Endodermal cell (in vitro differentiated cells): Measurements from ENCODE around the gene FASN. TPM values are rescaled to one million over a fixed set of nuclear protein-coding genes. Genes with fewer than 3 reads are reported as not detected.

Experiments
- DNase-seq: peaks from one replicate; pipeline ENCODE4 v3.0.0-alpha.2; 2017
- H3K27ac ChIP-seq: 2 replicates; pipeline ENCODE4 v1.5.1; 2013; ENCODE audit warnings: mild to moderate bottlenecking, low read depth, low read length, moderate library complexity
- H3K27me3 ChIP-seq: 2 replicates; pipeline ENCODE4 v1.6.1; 2013; ENCODE audit warnings: mild to moderate bottlenecking, low read length, moderate library complexity; ENCODE audit not compliant: insufficient read depth, control insufficient read depth, poor library complexity, severe bottlenecking
- H3K36me3 ChIP-seq: 2 replicates; pipeline ENCODE4 v1.7.0; 2013; ENCODE audit warnings: mild to moderate bottlenecking, low read length, moderate library complexity; ENCODE audit not compliant: control insufficient read depth, insufficient read depth
- H3K4me1 ChIP-seq: one replicate; pipeline ENCODE4 v1.7.0; 2013; ENCODE audit warnings: low read length; ENCODE audit not compliant: control insufficient read depth, insufficient read depth
- H3K4me3 ChIP-seq: 2 replicates; pipeline ENCODE4 v1.5.1; 2013; ENCODE audit warnings: mild to moderate bottlenecking, low read length, moderate library complexity
- H3K9ac ChIP-seq: 2 replicates; pipeline ENCODE4 v1.6.1; 2013; ENCODE audit warnings: mild to moderate bottlenecking, low read length, moderate library complexity; ENCODE audit not compliant: poor library complexity, severe bottlenecking; ENCODE audit errors: extremely low read depth
- H3K9me3 ChIP-seq: 2 replicates; pipeline ENCODE4 v1.6.1; 2013; ENCODE audit warnings: mild to moderate bottlenecking, low read length, moderate library complexity; ENCODE audit not compliant: control insufficient read depth
- H3K27ac Mint-ChIP-seq: 2 replicates; pipeline ENCODE4 v1.8.0; 2020; ENCODE audit warnings: mixed read lengths
- H3K27me3 Mint-ChIP-seq: 2 replicates; pipeline ENCODE4 v1.8.0; 2021; ENCODE audit warnings: mild to moderate bottlenecking, mixed read lengths; ENCODE audit not compliant: insufficient read depth
- H3K36me3 Mint-ChIP-seq: 2 replicates; pipeline ENCODE4 v1.8.0; 2020; ENCODE audit warnings: low read depth, mixed read lengths
- H3K4me1 Mint-ChIP-seq: 2 replicates; pipeline ENCODE4 v1.8.0; 2020; ENCODE audit warnings: mixed read lengths
- H3K4me3 Mint-ChIP-seq: 2 replicates; pipeline ENCODE4 v1.8.0; 2020; ENCODE audit warnings: mild to moderate bottlenecking, moderate library complexity, mixed read lengths
- H3K9me3 Mint-ChIP-seq: 2 replicates; pipeline ENCODE4 v1.8.0; 2020; ENCODE audit warnings: mild to moderate bottlenecking, mixed read lengths
- WGBS, 2 experiments: methylation state at CpG; one replicate each; pipeline versions ENCODE4 v1.1.5 to v1.1.7; 2013; ENCODE audit warnings: missing lambda C conversion rate in 2 of 2, mixed read lengths in 1 of 2; ENCODE audit not compliant: insufficient coverage in 1 of 2, insufficient read length in 1 of 2; 5-methylcytosine and 5-hydroxymethylcytosine counted together
- total RNA-seq, 2 donors: library from RNA; stranded (reverse); fragmentation: NEBNext Ultra II Directional in 1 of 2; extraction: Animal tissue kit (Norgen Biotek cat#: 25700) in 1 of 2; gene quantifications; 2 replicates in 1 of 2; 3 replicates in 1 of 2; pipeline ENCODE4 v1.2.1, GENCODE V29; 2021
- TF ChIP-seq, protein P1 (sequence below): fragments of 200-600 bp; sonication (generic); conservative IDR thresholded peaks from 2 replicates; pipeline ENCODE4 v1.5.0; 2021; ENCODE audit warnings: antibody characterized with exemption, mild to moderate bottlenecking

The FASN gene
- total RNA-seq, 2 donors from 2014 or later: 371 to 498 TPM

DNA sequence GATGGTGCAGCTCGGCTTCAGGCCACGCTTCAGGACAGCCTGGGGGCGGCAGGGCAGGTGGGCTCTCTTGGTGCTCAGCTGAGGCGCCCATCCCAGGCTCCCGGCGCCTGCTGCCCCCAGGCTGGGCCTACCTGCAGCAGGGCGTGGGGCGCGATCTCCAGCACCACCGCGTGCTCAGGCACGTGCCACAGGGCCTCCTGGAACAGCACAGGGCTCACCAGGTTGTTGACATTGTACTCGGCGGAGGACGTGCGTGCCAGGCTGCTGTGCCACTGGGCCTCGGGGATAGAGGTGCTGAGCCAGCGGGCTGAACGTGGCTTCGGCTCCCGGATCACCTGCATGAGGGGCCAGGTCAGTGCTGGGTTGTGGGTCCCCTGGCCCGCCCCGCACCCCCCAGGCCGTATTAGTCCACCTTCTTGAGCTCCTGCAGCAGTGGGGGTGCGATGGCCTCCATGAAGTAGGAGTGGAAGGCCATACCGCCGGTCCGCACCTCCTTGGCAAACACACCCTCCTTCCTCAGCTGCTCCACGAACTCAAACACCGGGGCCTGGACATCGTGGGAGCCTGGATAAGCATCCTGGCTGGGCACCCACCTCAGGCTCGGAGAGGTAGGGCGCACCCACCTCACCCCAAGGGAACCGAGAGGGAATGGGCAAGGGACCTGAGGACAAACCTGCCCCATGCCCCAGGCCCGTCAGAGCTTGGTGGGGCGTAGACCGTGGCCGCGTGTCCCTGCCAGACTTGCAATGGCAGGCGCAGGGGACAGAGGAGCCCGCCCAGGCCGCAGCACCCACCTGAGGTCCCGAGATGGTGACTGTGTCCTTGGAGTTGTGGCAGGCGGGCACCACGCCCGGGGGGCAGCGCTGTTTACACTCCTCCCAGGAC is 9.0 kb downstream of the FASN start:
- peaks cover 30% of the 10 kb centered on the region for H3K36me3 Mint-ChIP-seq
- H3K9ac ChIP-seq: no peak overlapping the region
- H3K27ac Mint-ChIP-seq: no peak overlapping the region
- 95 to 96% methylated on average over 29 to 47 of the region's 47 CpGs for WGBS, 2 experiments
- TF ChIP-seq, protein P1, sequence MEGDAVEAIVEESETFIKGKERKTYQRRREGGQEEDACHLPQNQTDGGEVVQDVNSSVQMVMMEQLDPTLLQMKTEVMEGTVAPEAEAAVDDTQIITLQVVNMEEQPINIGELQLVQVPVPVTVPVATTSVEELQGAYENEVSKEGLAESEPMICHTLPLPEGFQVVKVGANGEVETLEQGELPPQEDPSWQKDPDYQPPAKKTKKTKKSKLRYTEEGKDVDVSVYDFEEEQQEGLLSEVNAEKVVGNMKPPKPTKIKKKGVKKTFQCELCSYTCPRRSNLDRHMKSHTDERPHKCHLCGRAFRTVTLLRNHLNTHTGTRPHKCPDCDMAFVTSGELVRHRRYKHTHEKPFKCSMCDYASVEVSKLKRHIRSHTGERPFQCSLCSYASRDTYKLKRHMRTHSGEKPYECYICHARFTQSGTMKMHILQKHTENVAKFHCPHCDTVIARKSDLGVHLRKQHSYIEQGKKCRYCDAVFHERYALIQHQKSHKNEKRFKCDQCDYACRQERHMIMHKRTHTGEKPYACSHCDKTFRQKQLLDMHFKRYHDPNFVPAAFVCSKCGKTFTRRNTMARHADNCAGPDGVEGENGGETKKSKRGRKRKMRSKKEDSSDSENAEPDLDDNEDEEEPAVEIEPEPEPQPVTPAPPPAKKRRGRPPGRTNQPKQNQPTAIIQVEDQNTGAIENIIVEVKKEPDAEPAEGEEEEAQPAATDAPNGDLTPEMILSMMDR: no peak
- peaks cover 57% of the 10 kb centered on the region for H3K36me3 ChIP-seq
- no peak overlapping the region for H3K27ac ChIP-seq
- no peaks in the 10 kb centered on the region for H3K27me3 Mint-ChIP-seq
- no peak overlapping the region for H3K4me3 Mint-ChIP-seq
- no peaks in the 10 kb centered on the region for H3K27me3 ChIP-seq
- no peaks in the 10 kb centered on the region for H3K4me1 Mint-ChIP-seq
- no peak overlapping the region for H3K4me3 ChIP-seq
- DNase-seq: no peak
- H3K4me1 ChIP-seq: no peaks in the 10 kb centered on the region
- no peaks in the 10 kb centered on the region for H3K9me3 ChIP-seq
- H3K9me3 Mint-ChIP-seq: no peaks in the 10 kb centered on the region

DNA sequence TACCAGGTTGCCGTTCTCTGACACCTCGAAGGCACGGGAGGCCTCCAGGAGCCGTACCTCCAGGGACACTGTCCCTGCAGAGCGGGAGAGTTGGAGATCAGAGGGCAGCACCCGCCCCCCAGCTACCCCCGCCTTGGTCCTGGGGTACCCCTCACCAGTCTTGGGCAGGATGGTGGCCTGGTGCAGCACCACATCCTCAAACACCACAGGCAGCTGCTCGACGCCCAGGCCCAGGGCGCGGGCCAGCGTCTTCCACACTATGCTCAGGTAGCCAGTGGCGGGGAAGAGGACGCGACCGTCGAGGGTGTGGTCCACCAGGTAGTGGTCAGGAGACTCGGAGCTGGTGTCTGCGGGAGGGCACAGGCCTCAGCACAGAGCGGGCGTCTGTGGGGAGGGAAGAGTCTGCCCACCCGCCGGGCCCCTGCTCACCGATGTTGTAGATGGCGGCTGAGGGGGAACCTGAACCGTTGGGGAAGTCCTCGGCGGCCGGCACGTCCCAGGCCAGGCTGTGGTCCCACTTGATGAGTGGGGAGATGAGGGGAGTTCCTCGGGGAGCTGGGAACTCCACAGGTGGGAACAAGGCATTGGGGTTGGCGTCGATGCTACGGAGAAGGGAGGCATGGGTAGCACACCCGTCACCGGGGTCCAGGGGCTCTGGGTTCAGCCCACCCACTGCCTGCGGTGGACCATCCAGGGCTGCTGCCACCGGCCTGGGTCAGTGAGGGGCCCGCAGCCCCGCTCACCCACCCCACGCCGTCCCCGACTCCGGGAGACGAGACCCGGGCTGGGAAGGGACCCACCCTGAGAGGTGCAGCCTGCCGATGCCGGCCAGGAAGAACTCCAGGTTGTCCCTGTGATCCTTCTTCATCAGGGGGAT is 9.8 kb downstream of the FASN start:
- H3K36me3 Mint-ChIP-seq: peaks cover 33% of the 10 kb centered on the region
- no peak for DNase-seq
- H3K4me3 ChIP-seq: no peak overlapping the region
- H3K27ac Mint-ChIP-seq: no peak overlapping the region
- no peak overlapping the region for H3K27ac ChIP-seq
- WGBS, 2 experiments: 97 to 98% methylated on average over 24 to 48 of the region's 48 CpGs
- H3K9me3 ChIP-seq: no peaks in the 10 kb centered on the region
- TF ChIP-seq, protein P1: no peak
- H3K4me1 ChIP-seq: no peaks in the 10 kb centered on the region
- H3K27me3 Mint-ChIP-seq: no peaks in the 10 kb centered on the region
- H3K9ac ChIP-seq: no peak overlapping the region
- H3K9me3 Mint-ChIP-seq: no peaks in the 10 kb centered on the region
- no peaks in the 10 kb centered on the region for H3K27me3 ChIP-seq
- H3K4me1 Mint-ChIP-seq: no peaks in the 10 kb centered on the region
- no peak overlapping the region for H3K4me3 Mint-ChIP-seq
- H3K36me3 ChIP-seq: peaks cover 53% of the 10 kb centered on the region

DNA sequence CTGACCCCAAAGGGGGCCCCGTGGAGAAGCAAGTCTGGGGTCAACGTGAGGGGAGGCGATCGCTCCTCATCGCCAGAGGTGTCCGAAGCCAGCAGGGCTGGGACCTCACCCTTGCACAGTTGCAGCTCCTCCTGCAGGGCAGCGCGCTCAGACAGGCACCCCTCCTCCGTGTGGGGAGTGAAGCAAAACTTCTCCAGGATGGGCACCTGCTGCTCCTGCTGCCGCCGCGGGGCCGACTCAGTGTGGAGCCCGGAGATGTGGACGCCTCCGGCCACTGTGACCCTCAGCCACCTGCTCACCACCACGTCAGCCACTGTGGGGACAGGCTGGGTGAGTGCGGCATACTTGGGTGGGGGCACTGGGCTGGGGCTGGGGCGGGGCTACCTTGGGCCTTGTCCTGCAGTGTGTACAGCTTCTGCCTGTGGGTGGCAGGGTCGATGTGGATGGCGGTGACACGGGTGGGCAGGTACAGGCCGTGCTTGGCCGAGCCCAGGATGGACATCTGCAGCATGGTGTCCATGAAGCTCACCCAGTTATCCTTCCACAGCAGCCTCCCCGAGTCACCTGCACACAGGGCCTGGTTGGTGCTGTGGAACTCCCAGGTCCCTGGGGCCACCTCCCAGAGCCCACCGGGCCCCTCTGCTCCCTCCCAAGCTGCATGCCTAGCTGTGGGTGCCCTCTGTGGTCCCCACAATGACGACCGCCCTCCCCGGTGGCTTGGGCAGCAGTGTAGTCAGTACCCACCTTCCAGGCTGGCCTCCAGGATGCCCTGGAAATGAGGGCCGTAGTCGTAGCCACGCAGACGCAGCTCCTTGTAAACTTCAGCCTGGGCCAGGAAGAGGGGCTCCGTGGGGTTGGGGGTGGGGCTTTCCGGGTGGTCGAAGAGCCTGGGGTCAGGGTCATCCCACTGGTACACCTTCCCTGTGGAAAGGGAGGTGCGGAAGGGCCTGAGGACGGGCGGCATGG is 10.8 kb downstream of the FASN start:
- Histone ChIP-seq H3K4me3 (no peak overlapping the region), H3K36me3 (peaks cover 51% of the 10 kb centered on the region), H3K9ac (no peak overlapping the region), H3K4me1 (no peaks in the 10 kb centered on the region), H3K27ac (no peak overlapping the region), H3K27me3 (no peaks in the 10 kb centered on the region), H3K9me3 (no peaks in the 10 kb centered on the region)
- no peak overlapping the region for H3K4me3 Mint-ChIP-seq
- H3K9me3 Mint-ChIP-seq: no peaks in the 10 kb centered on the region
- H3K36me3 Mint-ChIP-seq: peaks cover 31% of the 10 kb centered on the region
- TF ChIP-seq, protein P1: no peak
- DNase-seq: no peak
- WGBS, 2 experiments: 93 to 95% methylated on average over 23 to 39 of the region's 39 CpGs
- no peak overlapping the region for H3K27ac Mint-ChIP-seq
- H3K27me3 Mint-ChIP-seq: no peaks in the 10 kb centered on the region
- H3K4me1 Mint-ChIP-seq: no peaks in the 10 kb centered on the region
